ENCODE data around the gene WIF1. TPM values are rescaled to one million over a fixed set of nuclear protein-coding genes. Genes with fewer than 3 reads are reported as not detected.

Gene WIF1
- total RNA-seq, 4 donors from 2014 or later = 1.6 to 3.0 TPM; not detected in 2

GRCh38 chr12:65122703-65123102 is 1.6 kb upstream of the WIF1 start:
- H3K27me3 ChIP-seq = peaks cover 88% of the 10 kb centered on the region
- no peak overlapping the region for H3K4me3 ChIP-seq
- H3K9me3 ChIP-seq = no peaks in the 10 kb centered on the region
- peaks cover 0 to 11% (median 0%) of the 10 kb centered on the region in 3 donors for H3K4me1 ChIP-seq
- H3K36me3 ChIP-seq = no peaks in the 10 kb centered on the region
- ATAC-seq = no peak
- H3K27ac ChIP-seq = no peak overlapping the region
- 50 to 69% methylated on average over 2 to 5 of the region's 5 CpGs for WGBS, 2 donors (ENCODE audit: low coverage in 1 of 2)
- TF ChIP-seq POLR2A (IDR thresholded peaks at IDR 0.05) (no peak), EP300 (IDR thresholded peaks at IDR 0.05) (no peak), POLR2AphosphoS5 (IDR thresholded peaks at IDR 0.05) (no peak)
- TF ChIP-seq, protein P1, sequence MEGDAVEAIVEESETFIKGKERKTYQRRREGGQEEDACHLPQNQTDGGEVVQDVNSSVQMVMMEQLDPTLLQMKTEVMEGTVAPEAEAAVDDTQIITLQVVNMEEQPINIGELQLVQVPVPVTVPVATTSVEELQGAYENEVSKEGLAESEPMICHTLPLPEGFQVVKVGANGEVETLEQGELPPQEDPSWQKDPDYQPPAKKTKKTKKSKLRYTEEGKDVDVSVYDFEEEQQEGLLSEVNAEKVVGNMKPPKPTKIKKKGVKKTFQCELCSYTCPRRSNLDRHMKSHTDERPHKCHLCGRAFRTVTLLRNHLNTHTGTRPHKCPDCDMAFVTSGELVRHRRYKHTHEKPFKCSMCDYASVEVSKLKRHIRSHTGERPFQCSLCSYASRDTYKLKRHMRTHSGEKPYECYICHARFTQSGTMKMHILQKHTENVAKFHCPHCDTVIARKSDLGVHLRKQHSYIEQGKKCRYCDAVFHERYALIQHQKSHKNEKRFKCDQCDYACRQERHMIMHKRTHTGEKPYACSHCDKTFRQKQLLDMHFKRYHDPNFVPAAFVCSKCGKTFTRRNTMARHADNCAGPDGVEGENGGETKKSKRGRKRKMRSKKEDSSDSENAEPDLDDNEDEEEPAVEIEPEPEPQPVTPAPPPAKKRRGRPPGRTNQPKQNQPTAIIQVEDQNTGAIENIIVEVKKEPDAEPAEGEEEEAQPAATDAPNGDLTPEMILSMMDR (IDR thresholded peaks at IDR 0.05) = no peak

GRCh38 chr12:65121956-65122469 is 908 bp upstream of the WIF1 start:
- H3K27ac ChIP-seq = no peak overlapping the region
- no peaks in the 10 kb centered on the region for H3K36me3 ChIP-seq
- no peak overlapping the region for H3K4me3 ChIP-seq
- no peaks in the 10 kb centered on the region for H3K9me3 ChIP-seq
- no peak for ATAC-seq
- peaks cover 0 to 11% (median 0%) of the 10 kb centered on the region in 3 donors for H3K4me1 ChIP-seq
- TF ChIP-seq POLR2A (IDR thresholded peaks at IDR 0.05) (no peak), EP300 (IDR thresholded peaks at IDR 0.05) (no peak), POLR2AphosphoS5 (IDR thresholded peaks at IDR 0.05) (no peak)
- TF ChIP-seq, protein P1 (IDR thresholded peaks at IDR 0.05) = no peak
- peaks cover 95% of the 10 kb centered on the region for H3K27me3 ChIP-seq
- 87% methylated on average over 14 of the region's 34 CpGs; no CpG with 5 or more reads in 1 of the 2 donors for WGBS, 2 donors (ENCODE audit: low coverage in 1 of 2)

GRCh38 chr12:65119063-65119462 is 2.0 kb downstream of the WIF1 start:
- TF ChIP-seq EP300 (IDR thresholded peaks at IDR 0.05) (no peak), POLR2AphosphoS5 (IDR thresholded peaks at IDR 0.05) (no peak), POLR2A (IDR thresholded peaks at IDR 0.05) (no peak)
- TF ChIP-seq, protein P1 (IDR thresholded peaks at IDR 0.05) = no peak
- no peaks in the 10 kb centered on the region for H3K36me3 ChIP-seq
- peaks cover 73% of the 10 kb centered on the region for H3K27me3 ChIP-seq
- H3K9me3 ChIP-seq = no peaks in the 10 kb centered on the region
- ATAC-seq = no peak
- no peak overlapping the region for H3K4me3 ChIP-seq
- H3K27ac ChIP-seq = no peak overlapping the region
- H3K4me1 ChIP-seq = peaks cover 0 to 11% (median 0%) of the 10 kb centered on the region in 3 donors
- 87 to 100% methylated on average over 3 of the region's 3 CpGs for WGBS, 2 donors (ENCODE audit: low coverage in 1 of 2)

DNA sequence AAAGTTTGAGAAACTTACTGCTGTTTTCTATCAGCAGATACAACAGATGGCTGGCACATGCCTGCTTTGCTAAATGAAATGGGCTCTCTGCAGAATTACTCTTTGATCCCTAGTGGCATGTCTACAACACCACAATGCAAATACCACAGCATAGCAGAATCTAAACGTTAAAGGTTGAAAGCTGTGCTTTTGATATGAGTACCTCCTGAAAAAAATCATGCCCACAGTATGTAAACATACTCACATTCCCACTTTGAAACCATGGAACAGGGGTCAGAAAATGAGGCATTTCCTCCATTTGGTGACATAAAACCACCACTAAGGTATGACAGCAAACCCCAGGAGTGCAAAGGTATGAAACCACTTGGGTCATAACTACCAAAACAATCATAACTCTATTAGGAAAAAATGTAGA is 7.5 kb downstream of the WIF1 start:
- Histone ChIP-seq H3K4me3 (no peak overlapping the region), H3K36me3 (no peaks in the 10 kb centered on the region), H3K27me3 (peaks cover 19% of the 10 kb centered on the region), H3K27ac (no peak overlapping the region), H3K9me3 (no peaks in the 10 kb centered on the region), H3K4me1 (no peaks in the 10 kb centered on the region)
- WGBS, 2 donors (ENCODE audit: low coverage in 1 of 2) = 0% methylated on average over 1 of the region's 1 CpG
- no peak for TF ChIP-seq POLR2AphosphoS5 (IDR thresholded peaks at IDR 0.05)
- TF ChIP-seq, protein P1 (IDR thresholded peaks at IDR 0.05) = no peak
- no peak for TF ChIP-seq POLR2A (IDR thresholded peaks at IDR 0.05)
- TF ChIP-seq EP300 (IDR thresholded peaks at IDR 0.05) = no peak
- no peak for ATAC-seq

DNA sequence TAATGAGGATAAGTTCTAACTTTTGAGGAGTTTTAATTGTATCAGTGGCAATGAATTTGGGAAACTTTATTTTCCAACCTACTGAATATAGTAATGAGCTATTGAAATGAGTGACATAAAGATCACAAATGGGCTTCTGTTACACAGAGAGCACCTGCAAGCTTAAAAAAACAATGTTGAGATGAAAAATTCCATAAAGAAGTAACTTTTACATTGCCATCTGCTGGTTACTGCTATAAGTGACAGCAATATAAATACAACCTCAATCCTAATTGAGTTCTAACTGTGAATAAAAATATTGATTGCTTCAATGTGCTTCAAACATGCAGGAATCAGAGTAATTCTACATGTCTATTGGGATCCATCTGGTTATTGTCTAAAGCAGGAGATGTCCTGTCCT is 14.2 kb downstream of the WIF1 start:
- no peaks in the 10 kb centered on the region for H3K9me3 ChIP-seq
- no peak for TF ChIP-seq EP300 (IDR thresholded peaks at IDR 0.05)
- no peak for TF ChIP-seq POLR2A (IDR thresholded peaks at IDR 0.05)
- no peak for TF ChIP-seq POLR2AphosphoS5 (IDR thresholded peaks at IDR 0.05)
- TF ChIP-seq, protein P1 (IDR thresholded peaks at IDR 0.05) = peak in 1 of 4 experiments; percentile 7
- H3K4me1 ChIP-seq = no peaks in the 10 kb centered on the region
- no peak overlapping the region for H3K4me3 ChIP-seq
- ATAC-seq = no peak
- no peaks in the 10 kb centered on the region for H3K36me3 ChIP-seq
- H3K27ac ChIP-seq = no peak overlapping the region
- no peaks in the 10 kb centered on the region for H3K27me3 ChIP-seq

Measured in gastroesophageal sphincter (tissue), 4 donors.